SU-DHL-6 (cell line): ENCODE measurements around the gene ACAN.

Experiments
- H2AFZ ChIP-seq: fragments of 200-600 bp; sonication (generic); 2 replicates; pipeline ENCODE4 v1.6.1; 2014; ENCODE audit warnings: low read depth, mild to moderate bottlenecking, moderate library complexity, mixed read lengths, antibody characterized with exemption, low read length; ENCODE audit not compliant: severe bottlenecking
- H3F3A ChIP-seq: fragments of 200-600 bp; shearing (Covaris generic); 2 replicates; pipeline ENCODE4 v1.6.0; 2016; ENCODE audit warnings: antibody characterized with exemption, mild to moderate bottlenecking; ENCODE audit not compliant: insufficient read depth
- H3K27ac ChIP-seq: fragments of 200-600 bp; sonication (generic); 2 replicates; pipeline ENCODE4 v1.5.1; 2016; ENCODE audit warnings: low read depth, mild to moderate bottlenecking, low read length, moderate library complexity, mixed read lengths
- H3K27me3 ChIP-seq: fragments of 200-600 bp; sonication (generic), shearing (Covaris generic); 2 replicates; pipeline ENCODE4 v1.6.0; 2014; ENCODE audit warnings: mild to moderate bottlenecking, low read length
- H3K36me3 ChIP-seq: fragments of 200-600 bp; sonication (generic); 2 replicates; pipeline ENCODE4 v1.6.1; 2014; ENCODE audit warnings: mild to moderate bottlenecking, low read length, mixed read lengths
- H3K4me2 ChIP-seq: fragments of 300-600, 200-600 bp; shearing (Covaris generic), sonication (generic); 2 replicates; pipeline ENCODE4 v1.6.0; 2014; ENCODE audit warnings: low read length, low read depth, mild to moderate bottlenecking; ENCODE audit not compliant: poor library complexity, severe bottlenecking
- H3K4me3 ChIP-seq: fragments of 200-600 bp; sonication (generic); 2 replicates; pipeline ENCODE4 v1.5.1; 2014; ENCODE audit warnings: antibody characterized with exemption, low read length, mild to moderate bottlenecking, mixed read lengths; ENCODE audit not compliant: insufficient read depth, poor library complexity, severe bottlenecking
- H3K79me2 ChIP-seq: fragments of 200-600 bp; sonication (generic); 2 replicates; pipeline ENCODE4 v1.6.1; 2014; ENCODE audit warnings: mild to moderate bottlenecking, low read length, moderate library complexity; ENCODE audit not compliant: insufficient read depth
- H3K9ac ChIP-seq: fragments of 200-600 bp; sonication (generic); 2 replicates; pipeline ENCODE4 v1.7.0; 2014; ENCODE audit warnings: mild to moderate bottlenecking, low read length
- H3K9me2 ChIP-seq: fragments of 200-600 bp; sonication (generic); replicated peaks from 2 replicates; pipeline ENCODE4 v1.6.1; 2014; ENCODE audit warnings: low read length; ENCODE audit not compliant: insufficient read depth
- H3K9me3 ChIP-seq: fragments of 200-600 bp; sonication (generic); 2 replicates; pipeline ENCODE4 v1.6.1; 2014; ENCODE audit warnings: low read length, mixed read lengths; ENCODE audit not compliant: insufficient read depth
- H4K20me1 ChIP-seq: fragments of 200-600 bp; sonication (generic); 2 replicates; pipeline ENCODE4 v1.6.1; 2014; ENCODE audit warnings: low read depth, mild to moderate bottlenecking, antibody characterized with exemption, low read length, moderate library complexity, mixed read lengths
- CTCF ChIP-seq: fragments of 200-600 bp; sonication (generic); IDR thresholded peaks from one replicate; pipeline ENCODE4 v1.5.1; 2017; ENCODE audit warnings: antibody characterized with exemption, mild to moderate bottlenecking, low read length, moderate library complexity; ENCODE audit not compliant: insufficient read depth, poor library complexity, severe bottlenecking
- EZH2phosphoT487 ChIP-seq: fragments of 200-600 bp; sonication (generic), shearing (Covaris generic); conservative IDR thresholded peaks from 2 replicates; pipeline ENCODE4 v1.6.1; 2018; ENCODE audit warnings: mild to moderate bottlenecking, antibody characterized with exemption, low read length, moderate library complexity, mixed read lengths

The ACAN gene

GRCh38 chr15:88828791-88829190 lies 25.6 kb downstream of the ACAN start:
- H4K20me1 ChIP-seq = no peaks in the 10 kb centered on the region
- H3K79me2 ChIP-seq = no peaks in the 10 kb centered on the region
- H3F3A ChIP-seq = no peaks in the 10 kb centered on the region
- H3K36me3 ChIP-seq = no peaks in the 10 kb centered on the region
- no peak for TF ChIP-seq CTCF
- TF ChIP-seq EZH2phosphoT487 = no peak
- H3K9me2 ChIP-seq = no peaks in the 10 kb centered on the region
- no peak overlapping the region for H2AFZ ChIP-seq
- H3K9me3 ChIP-seq = no peaks in the 10 kb centered on the region
- H3K27ac ChIP-seq = no peak overlapping the region
- no peaks in the 10 kb centered on the region for H3K27me3 ChIP-seq
- no peak overlapping the region for H3K4me3 ChIP-seq
- no peak overlapping the region for H3K9ac ChIP-seq
- H3K4me2 ChIP-seq = no peak overlapping the region

GRCh38 chr15:88830016-88830415 lies 26.8 kb downstream of the ACAN start:
- Histone ChIP-seq H3K79me2 (no peaks in the 10 kb centered on the region), H3K9me2 (no peaks in the 10 kb centered on the region), H3K4me2 (no peak overlapping the region), H4K20me1 (no peaks in the 10 kb centered on the region), H3F3A (no peaks in the 10 kb centered on the region), H3K4me3 (no peak overlapping the region), H3K36me3 (no peaks in the 10 kb centered on the region), H3K9me3 (no peaks in the 10 kb centered on the region), H3K27me3 (no peaks in the 10 kb centered on the region), H3K9ac (no peak overlapping the region), H2AFZ (no peak overlapping the region), H3K27ac (no peak overlapping the region)
- TF ChIP-seq EZH2phosphoT487 = no peak
- no peak for TF ChIP-seq CTCF

DNA sequence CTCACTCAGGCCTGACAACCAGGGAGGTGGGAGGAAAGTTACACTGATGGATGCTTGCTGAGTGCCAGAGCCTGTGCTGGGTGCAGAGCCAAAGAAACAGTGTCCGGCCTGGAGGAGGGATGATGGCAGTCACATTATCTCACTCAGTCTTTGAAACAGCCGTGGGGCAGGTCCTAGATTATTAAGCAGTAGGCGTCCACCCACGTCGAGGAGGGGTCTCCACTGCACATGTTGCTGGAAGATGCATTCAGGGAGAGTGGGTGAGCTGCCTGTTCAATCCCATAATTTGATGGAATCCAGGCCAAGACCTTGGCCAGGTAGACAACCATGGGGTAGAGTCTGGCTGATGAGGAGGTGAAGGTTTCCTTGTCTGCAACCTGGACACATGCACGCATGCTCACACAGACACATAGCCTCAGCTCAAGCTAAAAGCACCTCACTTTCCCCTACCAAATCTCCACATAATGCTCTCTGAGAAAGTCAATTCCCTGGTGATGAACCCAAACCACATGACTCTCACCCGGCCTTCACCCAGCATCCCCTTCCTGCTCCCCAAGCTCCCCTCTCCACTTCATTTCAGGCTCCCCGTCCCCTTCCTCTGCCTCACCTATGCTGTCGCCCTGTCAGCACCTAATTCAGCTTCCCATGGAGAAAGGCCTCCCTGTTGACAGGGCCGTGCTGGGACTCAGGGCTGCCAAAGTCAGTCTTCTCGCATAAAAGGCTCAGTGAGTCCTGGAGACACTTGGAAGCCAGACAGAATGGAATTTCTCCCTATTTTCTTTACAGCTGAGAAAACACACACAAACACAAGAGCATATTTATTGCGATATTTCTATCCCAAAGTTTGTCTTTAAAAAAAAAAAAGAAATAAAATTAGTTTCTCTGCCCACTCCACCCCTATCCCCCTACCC lies 29.8 kb downstream of the ACAN start:
- Histone ChIP-seq H3K4me2 (no peak overlapping the region), H3K4me3 (no peak overlapping the region), H3K9me2 (no peaks in the 10 kb centered on the region), H3F3A (no peaks in the 10 kb centered on the region), H2AFZ (no peak overlapping the region), H4K20me1 (no peaks in the 10 kb centered on the region), H3K27ac (no peak overlapping the region), H3K9me3 (no peaks in the 10 kb centered on the region), H3K27me3 (no peaks in the 10 kb centered on the region), H3K9ac (no peak overlapping the region), H3K36me3 (no peaks in the 10 kb centered on the region), H3K79me2 (no peaks in the 10 kb centered on the region)
- no peak for TF ChIP-seq CTCF
- no peak for TF ChIP-seq EZH2phosphoT487
